B cell (primary cell): Measurements from ENCODE around the gene GPR156. TPM values are rescaled to one million over a fixed set of nuclear protein-coding genes. Genes with fewer than 3 reads are reported as not detected.

ENCODE experiments used
- ATAC-seq: fragments of 200-7000 bp; cut with Tn5 transposase; one replicate; pipeline ENCODE4 v1.10.0; 2021; ENCODE audit warnings: low read depth, mild to moderate bottlenecking, moderate number of reproducible peaks, moderate library complexity
- CTCF ChIA-PET: fragments of 350-600 bp; sonication (Branson Sonifier 250); formaldehyde crosslinking; loops from one replicate; lab custom pipeline; 2021; ENCODE audit warnings: antibody characterized with exemption, inconsistent platforms; lab: Charles Lee
- POLR2A ChIA-PET: fragments of 350-600 bp; sonication (Branson Sonifier 250); formaldehyde crosslinking; loops from one replicate; lab custom pipeline; 2021; ENCODE audit warnings: antibody characterized with exemption; lab: Charles Lee
- DNase-seq: peaks from one replicate; pipeline ENCODE4 v3.0.0; 2013
- H2AFZ ChIP-seq: 2 replicates; pipeline ENCODE4 v1.6.1; 2012; ENCODE audit warnings: mild to moderate bottlenecking, low read depth, low read length; ENCODE audit not compliant: insufficient read depth, poor library complexity, severe bottlenecking
- H3K27ac ChIP-seq, 2 donors: 1 replicate in 1 of 2; 2 replicates in 1 of 2; pipeline ENCODE4 v1.5.1; 2012 to 2013; ENCODE audit warnings: low read length in 2 of 2, mild to moderate bottlenecking in 2 of 2, moderate library complexity in 1 of 2
- H3K27me3 ChIP-seq, 4 experiments: fragments of 200-600 bp in 1 of 4; sonication (generic) in 1 of 4; replicated peaks in 1 of 4; 1 replicate in 2 of 4; 2 replicates in 2 of 4; pipeline versions ENCODE4 v1.6.1 to v1.7.0; 2013 to 2016; ENCODE audit warnings: low read length in 3 of 4, mild to moderate bottlenecking in 2 of 4, mixed read lengths in 1 of 4, moderate library complexity in 1 of 4; ENCODE audit not compliant: insufficient read depth in 4 of 4, control insufficient read depth in 3 of 4; ENCODE audit errors: control extremely low read depth in 1 of 4
- H3K36me3 ChIP-seq, 2 experiments: replicated peaks in 1 of 2; 1 replicate in 1 of 2; 2 replicates in 1 of 2; pipeline versions ENCODE4 v1.6.1 to v1.7.1; 2013; ENCODE audit warnings: low read length in 1 of 2; ENCODE audit not compliant: insufficient read depth in 2 of 2, control insufficient read depth in 1 of 2; ENCODE audit errors: control extremely low read depth in 1 of 2, extremely low read depth in 1 of 2
- H3K4me1 ChIP-seq, 2 donors: fragments of 200-600 bp in 1 of 2; sonication (generic) in 1 of 2; 1 replicate in 1 of 2; 2 replicates in 1 of 2; pipeline versions ENCODE4 v1.5.1 to v1.6.1; 2013 to 2017; ENCODE audit warnings: low read length in 2 of 2; ENCODE audit not compliant: control insufficient read depth in 2 of 2, insufficient read depth in 2 of 2
- H3K4me2 ChIP-seq: replicated peaks from 2 replicates; pipeline ENCODE3; 2012; ENCODE audit warnings: mild to moderate bottlenecking, low read depth, low read length; ENCODE audit not compliant: poor library complexity, severe bottlenecking
- H3K4me3 ChIP-seq, 5 experiments: fragments of 200-600 bp in 1 of 5; sonication (generic) in 1 of 5; 1 replicate in 3 of 5; 2 replicates in 2 of 5; pipeline versions ENCODE4 v1.5.1 to v1.7.0; 2011 to 2016; ENCODE audit warnings: low read length in 4 of 5, mild to moderate bottlenecking in 4 of 5, low read depth in 2 of 5, control low read depth in 1 of 5, moderate library complexity in 1 of 5; ENCODE audit not compliant: insufficient read depth in 1 of 5; ENCODE audit errors: control extremely low read depth in 1 of 5, extremely low read depth in 1 of 5
- H3K79me2 ChIP-seq: fragments of 200-600 bp; sonication (generic); one replicate; pipeline ENCODE4 v1.6.0; 2016; ENCODE audit warnings: low read length; ENCODE audit not compliant: control insufficient read depth, insufficient read depth
- H3K9ac ChIP-seq: fragments of 200-600 bp; sonication (generic); 2 replicates; pipeline ENCODE4 v1.6.1; 2017; ENCODE audit warnings: mild to moderate bottlenecking, low read length, moderate library complexity
- H3K9me3 ChIP-seq, 3 donors: one replicate each; pipeline versions ENCODE4 v1.6.1 to v1.7.1; 2013; ENCODE audit warnings: low read length in 2 of 3; ENCODE audit not compliant: control insufficient read depth in 2 of 3, insufficient read depth in 1 of 3; ENCODE audit errors: control extremely low read depth in 1 of 3
- H4K20me1 ChIP-seq: 2 replicates; pipeline ENCODE4 v1.6.0; 2012; ENCODE audit warnings: mild to moderate bottlenecking, low read length; ENCODE audit not compliant: insufficient read depth, control insufficient read depth, poor library complexity, severe bottlenecking
- H3K27ac Mint-ChIP-seq: one replicate; pipeline ENCODE4 v1.8.0; 2021; ENCODE audit warnings: mixed read lengths
- H3K27me3 Mint-ChIP-seq: one replicate; pipeline ENCODE4 v1.8.0; 2021; ENCODE audit warnings: mixed read lengths
- H3K4me1 Mint-ChIP-seq: one replicate; pipeline ENCODE4 v1.8.0; 2021; ENCODE audit warnings: mixed read lengths
- H3K4me3 Mint-ChIP-seq: one replicate; pipeline ENCODE4 v1.8.0; 2021; ENCODE audit warnings: mixed read lengths
- H3K9me3 Mint-ChIP-seq: one replicate; pipeline ENCODE4 v1.8.0; 2022; ENCODE audit warnings: mixed read lengths; ENCODE audit not compliant: insufficient read depth
- CTCF ChIP-seq: fragments of 200-600 bp; IDR thresholded peaks from one replicate; pipeline ENCODE4 v1.8.0; 2022; ENCODE audit warnings: antibody characterized with exemption, mild to moderate bottlenecking
- EZH2 ChIP-seq: IDR thresholded peaks from 2 replicates; pipeline ENCODE4 v1.6.1; 2012; ENCODE audit warnings: borderline replicate concordance, low read depth, mild to moderate bottlenecking, moderate library complexity, low read length; ENCODE audit not compliant: insufficient read depth, poor library complexity, severe bottlenecking
- WGBS: methylation state at CpG from one replicate; pipeline ENCODE4 v1.1.5; 2013; ENCODE audit warnings: missing lambda C conversion rate; ENCODE audit not compliant: insufficient coverage; 5-methylcytosine and 5-hydroxymethylcytosine counted together
- intact Hi-C: fragments of 100-400 bp; cut with micrococcal nuclease; formaldehyde crosslinking; loops from one replicate; pipeline ENCODE4 v1.10.0; 2022
- polyA plus RNA-seq: library from polyadenylated mRNA; depleted of rRNA; stranded (reverse); fragments of >200 nt; gene quantifications from 2 replicates; pipeline ENCODE4 v1.2.3, GENCODE V29; 2012
- total RNA-seq, 2 donors: library from RNA; stranded (reverse); fragments of 120-200 nt in 1 of 2; gene quantifications; 1 replicate in 1 of 2; 2 replicates in 1 of 2; pipeline versions ENCODE4 v1.2.3 to v1.2.4, GENCODE V29; 2013 to 2022

GPR156 gene
- total and polyA plus RNA-seq, 2 donors (not counting 1 experiment from before 2014, with no cell fraction given), result 0.03 to 0.20 TPM

GRCh38 chr3:120181632-120182031 lies 103.4 kb downstream of the GPR156 start:
- CTCF ChIA-PET, result interaction anchor here (1.2 kb wide), 1 partner anchor 290 kb away, joined by 4 read pairs; no protein-coding TSS in a partner anchor
- Mint-ChIP-seq H3K9me3 (no peaks in the 10 kb centered on the region), H3K27me3 (peaks cover 28% of the 10 kb centered on the region), H3K27ac (no peak overlapping the region), H3K4me1 (no peaks in the 10 kb centered on the region), H3K4me3 (no peak overlapping the region)
- Histone ChIP-seq H3K4me1 (no peaks in the 10 kb centered on the region), H3K27ac (no peak overlapping the region), H2AFZ (no peak overlapping the region), H3K4me3 (no peak overlapping the region), H3K36me3 (no peaks in the 10 kb centered on the region), H3K4me2 (no peak overlapping the region), H3K9ac (no peak overlapping the region), H3K79me2 (no peaks in the 10 kb centered on the region), H3K9me3 (no peaks in the 10 kb centered on the region), H3K27me3 (no peaks in the 10 kb centered on the region), H4K20me1 (no peaks in the 10 kb centered on the region)
- intact Hi-C loops, result loop anchor here (2.0 kb wide), 1 partner anchor 361 kb away; no protein-coding TSS in a partner anchor
- WGBS, result 100% methylated on average over 1 of the region's 1 CpG
- ATAC-seq, result no peak
- TF ChIP-seq CTCF, result no peak
- no peak for TF ChIP-seq EZH2
- DNase-seq, result no peak
- POLR2A ChIA-PET, result interaction anchor here (0.7 kb wide), 1 partner anchor 143 kb away, joined by 3 read pairs; no protein-coding TSS in a partner anchor

- DNase-seq (no peak), ATAC-seq (no peak)
- POLR2A ChIA-PET, result no interaction called here
- Mint-ChIP-seq H3K4me1 (no peaks in the 10 kb centered on the region), H3K9me3 (no peaks in the 10 kb centered on the region), H3K27ac (no peak overlapping the region), H3K27me3 (peaks cover 24% of the 10 kb centered on the region), H3K4me3 (no peak overlapping the region)
- Histone ChIP-seq H4K20me1 (no peaks in the 10 kb centered on the region), H3K4me1 (no peaks in the 10 kb centered on the region), H3K9ac (no peak overlapping the region), H3K9me3 (no peaks in the 10 kb centered on the region), H3K27me3 (no peaks in the 10 kb centered on the region), H3K4me2 (no peak overlapping the region), H3K4me3 (no peak overlapping the region), H3K79me2 (no peaks in the 10 kb centered on the region), H3K27ac (no peak overlapping the region), H3K36me3 (no peaks in the 10 kb centered on the region), H2AFZ (no peak overlapping the region)
- CTCF ChIA-PET, result no interaction called here
- intact Hi-C loops, result no loop called here
- WGBS, result 77% methylated on average over 2 of the region's 3 CpGs
- TF ChIP-seq CTCF (no peak), EZH2 (no peak)
Measured at GRCh38 chr3:120180731-120181412, 104.2 kb downstream of the GPR156 start.
